Smooth muscle cell (in vitro differentiated cells): ENCODE data around the gene RAB27B. TPM values are rescaled to one million over a fixed set of nuclear protein-coding genes. Genes with fewer than 3 reads are reported as not detected.

Source experiments
- DNase-seq: peaks from one replicate; lab custom pipeline; 2025; ENCODE audit not compliant: unreplicated experiment; lab: John Stamatoyannopoulos, UW
- H2AFZ ChIP-seq: fragments of 200-600 bp; sonication (generic); 2 replicates; pipeline ENCODE4 v1.6.0; 2016; ENCODE audit warnings: antibody characterized with exemption, low read depth, mild to moderate bottlenecking
- H3F3A ChIP-seq: fragments of 200-600 bp; sonication (generic); 2 replicates; pipeline ENCODE4 v1.6.0; 2017; ENCODE audit warnings: antibody characterized with exemption, low read depth
- H3K27ac ChIP-seq: fragments of 200-600 bp; sonication (generic); 2 replicates; pipeline ENCODE4 v1.5.1; 2016; ENCODE audit warnings: low read depth, mild to moderate bottlenecking
- H3K27me3 ChIP-seq: fragments of 200-600 bp; sonication (generic); 2 replicates; pipeline ENCODE4 v1.6.1; 2016; ENCODE audit warnings: low read depth, mild to moderate bottlenecking
- H3K36me3 ChIP-seq: fragments of 200-600 bp; sonication (generic); 2 replicates; pipeline ENCODE4 v1.5.1; 2016; ENCODE audit warnings: low read depth
- H3K4me1 ChIP-seq: fragments of 200-600 bp; sonication (generic); 2 replicates; pipeline ENCODE4 v1.5.1; 2016; ENCODE audit warnings: low read depth
- H3K4me2 ChIP-seq: fragments of 200-600 bp; sonication (generic); 2 replicates; pipeline ENCODE4 v1.6.0; 2016; ENCODE audit warnings: mild to moderate bottlenecking
- H3K4me3 ChIP-seq: fragments of 200-600 bp; sonication (generic); 2 replicates; pipeline ENCODE4 v1.5.1; 2016; ENCODE audit warnings: mild to moderate bottlenecking
- H3K79me2 ChIP-seq: fragments of 200-600 bp; sonication (generic); 2 replicates; pipeline ENCODE4 v1.6.0; 2016; ENCODE audit warnings: low read depth, mild to moderate bottlenecking
- H3K9ac ChIP-seq: fragments of 200-600 bp; sonication (generic); 2 replicates; pipeline ENCODE4 v1.6.0; 2016; ENCODE audit warnings: low read depth
- H3K9me3 ChIP-seq: fragments of 200-600 bp; sonication (generic); replicated peaks from 2 replicates; pipeline ENCODE4 v1.5.1; 2016; ENCODE audit warnings: low read depth
- H4K20me1 ChIP-seq: fragments of 200-600 bp; sonication (generic); 2 replicates; pipeline ENCODE4 v1.6.0; 2016; ENCODE audit warnings: low read depth
- WGBS: methylation state at CpG from one replicate; pipeline ENCODE4 v1.1.7; 2016; ENCODE audit warnings: low lambda C conversion rate; 5-methylcytosine and 5-hydroxymethylcytosine counted together
- polyA plus RNA-seq: library from polyadenylated mRNA; unstranded; fragments of >200 nt; fragmentation: Nextera tagmentation; extraction: Ambion mirVana; gene quantifications from 2 replicates; pipeline ENCODE4 v1.2.1, GENCODE V29; 2016
- total RNA-seq: library from RNA; depleted of rRNA; stranded (reverse); fragments of >200 nt; gene quantifications from 2 replicates; pipeline ENCODE4 v1.2.3, GENCODE V29; 2014
- TF ChIP-seq, protein P1 (sequence below): fragments of 200-600 bp; sonication (generic); IDR thresholded peaks from 2 replicates; pipeline ENCODE4 v1.5.1; 2017; ENCODE audit warnings: borderline replicate concordance, mild to moderate bottlenecking, antibody characterized with exemption; ENCODE audit not compliant: insufficient read depth, poor library complexity, severe bottlenecking

RAB27B gene
- total and polyA plus RNA-seq, 2 experiments from 2014 or later = 0.98 to 9.5 TPM

GRCh38 chr18:54878659-54879358, 50.5 kb downstream of the RAB27B start:
- Histone ChIP-seq H3K27ac (peak overlapping the region; percentile 83), H3F3A (peaks cover 8% of the 10 kb centered on the region), H3K9ac (no peak overlapping the region), H3K9me3 (no peaks in the 10 kb centered on the region), H3K27me3 (no peaks in the 10 kb centered on the region), H4K20me1 (no peaks in the 10 kb centered on the region), H3K4me2 (no peak overlapping the region), H3K4me3 (no peak overlapping the region), H3K36me3 (no peaks in the 10 kb centered on the region), H2AFZ (no peak overlapping the region), H3K79me2 (no peaks in the 10 kb centered on the region), H3K4me1 (peaks cover 14% of the 10 kb centered on the region)
- WGBS = 65% methylated on average over 3 of the region's 3 CpGs
- TF ChIP-seq, protein P1, sequence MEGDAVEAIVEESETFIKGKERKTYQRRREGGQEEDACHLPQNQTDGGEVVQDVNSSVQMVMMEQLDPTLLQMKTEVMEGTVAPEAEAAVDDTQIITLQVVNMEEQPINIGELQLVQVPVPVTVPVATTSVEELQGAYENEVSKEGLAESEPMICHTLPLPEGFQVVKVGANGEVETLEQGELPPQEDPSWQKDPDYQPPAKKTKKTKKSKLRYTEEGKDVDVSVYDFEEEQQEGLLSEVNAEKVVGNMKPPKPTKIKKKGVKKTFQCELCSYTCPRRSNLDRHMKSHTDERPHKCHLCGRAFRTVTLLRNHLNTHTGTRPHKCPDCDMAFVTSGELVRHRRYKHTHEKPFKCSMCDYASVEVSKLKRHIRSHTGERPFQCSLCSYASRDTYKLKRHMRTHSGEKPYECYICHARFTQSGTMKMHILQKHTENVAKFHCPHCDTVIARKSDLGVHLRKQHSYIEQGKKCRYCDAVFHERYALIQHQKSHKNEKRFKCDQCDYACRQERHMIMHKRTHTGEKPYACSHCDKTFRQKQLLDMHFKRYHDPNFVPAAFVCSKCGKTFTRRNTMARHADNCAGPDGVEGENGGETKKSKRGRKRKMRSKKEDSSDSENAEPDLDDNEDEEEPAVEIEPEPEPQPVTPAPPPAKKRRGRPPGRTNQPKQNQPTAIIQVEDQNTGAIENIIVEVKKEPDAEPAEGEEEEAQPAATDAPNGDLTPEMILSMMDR = no peak
- DNase-seq = no peak

- no peaks in the 10 kb centered on the region for H3K9me3 ChIP-seq
- WGBS = 62% methylated on average over 4 of the region's 4 CpGs
These were observed 51.4 kb downstream of the RAB27B start for GRCh38 chr18:54879691-54880090.

GRCh38 chr18:54880395-54881105, 52.3 kb downstream of the RAB27B start:
- Histone ChIP-seq H3K27me3 (no peaks in the 10 kb centered on the region), H3K36me3 (no peaks in the 10 kb centered on the region)
- no peak for DNase-seq

More at GRCh38 chr18:54879691-54880090, 51.4 kb downstream of the RAB27B start:
- Histone ChIP-seq H4K20me1 (no peaks in the 10 kb centered on the region), H3K4me2 (no peak overlapping the region), H3K79me2 (no peaks in the 10 kb centered on the region), H2AFZ (no peak overlapping the region), H3K4me1 (peaks cover 14% of the 10 kb centered on the region), H3K36me3 (no peaks in the 10 kb centered on the region), H3K27me3 (no peaks in the 10 kb centered on the region), H3K27ac (peak overlapping the region; percentile 83), H3F3A (peaks cover 8% of the 10 kb centered on the region), H3K9ac (peak overlapping the region; percentile 72), H3K4me3 (no peak overlapping the region)
- TF ChIP-seq, protein P1 = no peak
- no peak for DNase-seq

More at GRCh38 chr18:54880395-54881105, 52.3 kb downstream of the RAB27B start:
- Histone ChIP-seq H3K27ac (peak overlapping the region; percentile 83), H3K9me3 (no peaks in the 10 kb centered on the region), H3K79me2 (no peaks in the 10 kb centered on the region), H3K4me2 (peak overlapping the region; percentile 29), H2AFZ (no peak overlapping the region), H3K4me3 (no peak overlapping the region), H4K20me1 (no peaks in the 10 kb centered on the region), H3K9ac (peak overlapping the region; percentile 74), H3K4me1 (peaks cover 14% of the 10 kb centered on the region), H3F3A (peaks cover 8% of the 10 kb centered on the region)
- WGBS = 49% methylated on average over 5 of the region's 5 CpGs
- TF ChIP-seq, protein P1 = no peak
